Suppressor macrophage treated with lipopolysaccharide for 1 hour (primary cell): Measurements from ENCODE around the gene GSKIP.

Source experiments
- DNase-seq, 3 donors: peaks; one replicate each; pipeline ENCODE4 v3.0.0-alpha.2; 2020 to 2022

The GSKIP gene

DNA sequence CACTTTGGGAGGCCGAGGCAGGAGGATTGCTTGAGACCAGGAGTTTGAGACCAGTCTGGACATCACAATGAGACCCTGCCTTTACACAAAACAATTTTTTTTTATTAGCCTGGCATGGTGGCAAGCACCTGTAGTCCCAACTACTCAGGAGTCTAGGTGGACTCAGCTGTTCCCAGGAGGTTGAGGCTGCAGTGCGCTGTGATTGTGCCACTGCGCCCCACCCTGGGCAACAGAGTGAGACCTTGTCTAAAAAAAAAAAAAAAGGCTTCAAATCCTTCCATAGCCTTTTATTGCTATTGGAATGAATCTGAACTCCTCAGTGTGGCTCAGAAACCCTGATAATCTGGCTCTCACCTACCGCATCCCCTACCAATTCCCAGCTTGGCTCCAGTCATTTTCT, 54.7 kb downstream of the GSKIP start:
- DNase-seq: no peak

DNA sequence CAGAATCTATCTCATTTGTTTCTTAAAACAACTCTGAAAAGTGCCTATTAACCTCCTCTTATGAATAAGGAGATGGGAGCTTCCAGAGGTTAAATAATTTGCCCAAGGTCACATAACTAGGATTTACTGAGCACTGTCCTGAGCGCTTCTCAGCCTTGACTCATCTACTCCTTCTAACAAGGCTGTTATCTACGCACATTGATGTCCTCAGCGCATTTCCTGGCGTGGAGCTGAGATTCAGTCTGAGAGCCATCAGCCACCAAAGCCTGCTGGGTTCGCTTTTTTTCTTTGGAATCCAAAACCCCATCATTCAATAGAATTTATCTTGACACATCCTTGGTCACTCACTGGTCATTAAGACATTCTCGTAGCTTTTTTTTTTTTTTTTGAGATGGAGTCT, 57.9 kb downstream of the GSKIP start:
- DNase-seq: no peak

DNA sequence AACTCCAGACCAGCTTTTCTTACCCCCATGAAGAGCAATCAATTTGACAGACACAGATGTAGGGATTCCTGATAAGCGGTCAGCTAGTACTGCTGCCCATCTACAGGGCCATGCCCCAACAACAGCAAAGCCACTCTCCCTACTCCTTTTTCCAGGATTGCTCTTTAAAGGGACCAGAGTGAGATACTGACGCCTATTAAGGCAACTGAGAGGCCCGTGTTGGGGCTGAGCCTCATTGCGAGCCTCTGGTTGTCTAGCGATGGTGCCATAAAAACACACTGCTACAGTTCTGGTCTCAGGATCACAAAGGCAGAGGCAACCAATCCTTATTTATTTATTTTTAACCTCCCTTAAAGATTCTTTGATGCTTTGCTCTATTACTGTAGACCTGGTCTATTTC, 59.7 kb downstream of the GSKIP start:
- DNase-seq: no peak

DNA sequence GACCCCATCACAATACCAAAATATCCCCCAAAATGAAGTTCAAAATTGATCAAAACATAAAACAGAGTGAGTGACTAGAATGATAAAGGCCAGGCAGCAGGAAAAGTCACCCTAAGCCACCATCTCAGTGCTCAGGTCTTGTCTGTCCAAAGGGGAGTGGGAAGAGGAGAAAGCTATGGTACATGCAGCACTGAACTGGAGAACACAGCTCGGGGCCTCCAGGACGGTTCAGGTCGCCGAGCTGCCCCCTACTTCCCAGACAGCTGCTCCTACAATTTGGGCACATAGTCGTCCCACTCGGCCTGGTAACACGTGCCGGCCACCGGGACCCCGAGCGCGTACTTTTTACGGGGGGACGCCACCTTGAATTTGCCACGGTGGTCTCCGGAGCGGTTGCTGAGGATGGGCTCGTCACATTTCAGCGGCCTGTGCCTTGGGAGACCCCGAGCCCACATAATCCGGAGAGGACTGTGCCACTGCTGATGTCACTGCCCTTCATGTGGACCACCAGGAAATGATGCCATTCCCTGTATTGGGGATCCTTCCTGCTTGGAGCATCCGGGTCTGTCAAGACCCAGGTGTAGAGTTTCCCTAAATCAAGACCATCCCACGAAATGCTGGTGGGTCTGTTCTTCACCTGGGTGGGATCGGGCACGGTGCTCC, 60.3 kb downstream of the GSKIP start:
- no peak for DNase-seq

DNA sequence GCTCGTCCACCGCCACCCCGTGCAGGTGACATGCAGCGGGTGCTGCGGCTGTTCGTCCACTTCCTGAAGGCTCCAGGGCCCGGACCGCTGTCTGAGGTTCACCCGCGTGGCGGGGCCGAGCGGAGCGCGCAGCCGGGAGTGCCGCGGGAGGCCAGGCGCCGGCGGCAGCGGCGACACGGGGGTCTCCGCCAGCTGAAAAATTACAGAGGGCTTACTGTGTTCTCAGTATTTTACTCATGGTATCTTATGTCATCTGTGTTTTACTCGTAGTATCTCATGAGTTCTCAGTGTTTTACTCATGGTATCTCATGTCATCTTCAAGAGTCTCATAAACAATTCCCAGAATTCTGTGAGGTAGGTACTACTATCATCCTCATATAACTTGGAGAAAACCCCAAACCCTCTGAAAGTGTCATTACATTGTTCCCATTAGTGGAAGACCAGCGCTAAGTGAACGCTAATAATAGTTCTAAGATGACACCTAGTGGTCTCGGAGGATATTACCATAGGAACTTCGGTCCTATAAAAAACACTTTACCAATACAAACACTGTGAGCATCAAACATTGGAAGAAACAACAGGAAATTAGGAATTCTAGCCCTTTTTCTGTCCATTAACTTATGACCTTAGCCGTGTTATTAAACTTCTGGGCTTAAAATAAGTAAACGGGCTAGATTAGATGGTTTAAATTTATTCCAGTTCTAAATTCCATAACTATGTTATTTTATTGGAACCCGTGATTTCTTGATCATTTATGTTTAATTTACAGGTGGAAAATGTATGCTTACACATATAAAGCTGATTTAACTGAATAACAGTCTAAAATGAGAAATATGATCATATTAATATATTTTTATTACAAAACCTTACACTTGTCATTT, 61.0 kb downstream of the GSKIP start:
- DNase-seq: peak; percentile 79 to 89 (median 86)

DNA sequence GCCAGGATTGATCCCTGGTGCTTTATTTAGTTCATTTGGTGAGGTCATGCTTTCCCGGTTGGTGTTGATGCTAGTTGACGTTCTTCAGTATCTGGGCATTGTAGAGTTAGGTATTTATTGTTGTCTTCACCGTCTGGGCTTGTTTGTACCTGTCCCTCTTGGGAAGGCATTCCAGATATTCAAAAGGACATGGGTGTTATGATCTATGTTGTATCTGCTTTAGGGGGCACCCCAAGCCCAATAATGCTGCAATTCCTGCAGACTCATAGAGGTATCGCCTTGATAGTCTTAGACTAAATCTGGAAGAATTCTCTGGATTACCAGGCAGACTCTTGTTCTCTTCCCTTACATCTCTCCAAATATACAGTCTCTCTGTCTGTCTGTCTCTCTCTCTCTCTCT, 70.7 kb downstream of the GSKIP start:
- DNase-seq: no peak
